NCI-H345 treated with DMSO at 0.1 percent for 48 hours (cell line): ENCODE data around the gene RIMS1.

Source experiments
- DNase-seq: peaks from one replicate; lab custom pipeline; 2025; ENCODE audit not compliant: unreplicated experiment; lab: John Stamatoyannopoulos, UW

RIMS1 gene

GRCh38 chr6:72238021-72238420 is 351.7 kb downstream of the RIMS1 start:
- no peak for DNase-seq

DNA sequence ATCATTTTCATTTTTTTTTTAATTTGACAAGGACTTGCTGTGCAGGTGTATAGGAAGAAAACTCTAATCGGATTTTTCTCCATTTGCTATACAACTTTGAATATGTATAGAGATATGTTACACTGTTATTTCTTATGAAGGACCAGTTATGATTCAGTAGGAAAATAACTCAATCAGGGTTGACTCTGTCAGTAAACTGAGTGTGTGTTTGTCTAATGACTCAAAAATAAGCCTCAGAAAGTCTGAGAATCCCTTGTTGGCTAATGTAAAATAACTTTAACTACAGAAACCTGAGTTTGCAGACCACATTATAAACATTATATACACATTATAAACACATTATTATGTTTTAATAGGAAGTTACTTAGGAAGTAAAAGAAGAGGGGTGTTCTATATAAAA is 352.6 kb downstream of the RIMS1 start:
- DNase-seq: no peak

- no peak for DNase-seq
These were observed 359.2 kb downstream of the RIMS1 start for GRCh38 chr6:72245565-72245964.

- no peak for DNase-seq
These were observed 360.6 kb downstream of the RIMS1 start for GRCh38 chr6:72246926-72247325.

DNA sequence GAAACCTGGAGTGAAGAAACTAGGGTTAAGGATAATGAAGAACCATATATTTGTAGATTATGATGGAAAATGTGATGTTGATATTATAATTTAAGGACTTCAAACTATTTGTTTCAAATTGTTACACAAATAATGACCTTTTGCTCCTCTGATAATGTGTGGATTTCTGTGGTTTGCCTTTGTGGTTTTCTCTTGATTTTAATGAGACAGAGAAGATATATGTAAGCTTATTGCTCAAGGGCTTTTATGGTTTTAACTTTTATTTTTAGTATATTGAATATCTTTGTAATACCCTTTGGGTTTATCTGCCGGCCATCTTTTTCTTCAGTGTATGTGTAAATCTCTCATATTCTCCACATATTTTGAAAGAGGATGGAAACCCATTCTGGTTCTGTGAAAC is 362.3 kb downstream of the RIMS1 start:
- DNase-seq: no peak

DNA sequence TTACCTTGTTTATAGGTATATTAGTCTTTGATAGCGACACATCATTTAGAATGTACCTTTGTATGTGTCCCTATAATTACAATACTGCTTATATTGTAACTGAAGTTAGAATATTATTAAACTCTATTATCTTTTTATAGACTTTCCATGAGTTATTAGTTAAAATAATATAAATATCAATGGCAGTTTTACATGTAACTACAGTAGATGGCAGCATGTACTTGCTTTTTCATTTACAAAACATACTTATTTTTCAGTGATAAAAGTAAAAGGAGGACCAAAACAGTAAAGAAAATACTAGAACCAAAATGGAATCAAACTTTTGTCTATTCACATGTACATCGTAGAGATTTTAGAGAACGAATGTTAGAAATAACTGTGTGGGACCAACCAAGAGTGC is 364.3 kb downstream of the RIMS1 start:
- DNase-seq: no peak

DNA sequence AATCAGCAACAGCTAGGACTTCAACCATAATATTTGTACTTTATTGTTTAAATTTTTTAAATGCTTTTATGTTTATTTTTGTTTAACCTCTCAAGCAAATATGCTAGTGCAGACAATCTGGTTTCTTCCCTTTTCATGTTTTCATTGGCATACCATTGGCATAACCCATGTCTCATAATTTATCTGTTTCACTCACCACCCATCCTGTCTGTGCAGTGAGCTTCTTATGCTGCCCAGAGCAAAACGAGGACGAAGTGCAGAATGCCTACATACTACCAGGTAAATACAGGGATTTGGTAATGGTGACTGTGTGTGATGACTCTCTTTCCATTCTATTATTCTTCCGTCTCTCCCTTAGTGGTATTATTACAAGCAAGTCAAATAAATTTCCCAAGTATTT is 374.1 kb downstream of the RIMS1 start:
- DNase-seq: no peak

DNA sequence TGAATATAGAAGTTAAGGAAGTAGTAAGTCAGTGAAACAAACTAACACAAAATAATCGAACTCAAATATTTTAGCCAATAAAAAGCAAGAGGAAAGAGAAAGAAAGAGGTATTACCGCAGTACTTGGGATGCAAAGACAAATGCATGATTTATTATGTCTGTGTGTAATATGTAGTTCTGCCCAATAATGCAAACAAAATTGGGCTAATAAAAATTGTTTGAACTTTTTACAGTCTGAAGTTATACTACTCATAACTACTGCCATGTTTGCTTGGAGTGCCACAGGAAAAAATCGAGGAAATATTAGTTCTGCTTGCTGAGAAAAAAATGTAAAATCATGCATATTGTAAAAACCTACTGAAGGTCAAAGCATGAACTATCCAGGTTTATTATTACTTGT is 375.2 kb downstream of the RIMS1 start:
- DNase-seq: no peak

DNA sequence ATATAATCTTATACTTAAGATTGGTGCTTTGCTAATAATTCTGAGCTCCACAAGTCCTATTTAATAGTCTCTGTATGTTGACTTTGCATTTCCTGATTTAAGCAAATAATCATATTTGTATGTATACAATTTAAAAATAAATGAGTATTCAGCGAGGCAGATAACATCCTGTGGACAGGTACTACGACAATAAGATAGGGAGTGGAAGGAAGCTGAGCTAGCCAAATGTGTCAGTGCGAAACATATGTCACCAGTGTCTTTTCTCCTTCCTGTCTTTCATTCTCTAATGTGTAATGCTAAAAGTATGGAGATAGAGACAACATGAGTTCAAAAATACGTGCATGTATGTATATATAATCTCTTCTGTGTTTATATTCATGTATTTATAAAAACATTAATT is 375.9 kb downstream of the RIMS1 start:
- DNase-seq: no peak

DNA sequence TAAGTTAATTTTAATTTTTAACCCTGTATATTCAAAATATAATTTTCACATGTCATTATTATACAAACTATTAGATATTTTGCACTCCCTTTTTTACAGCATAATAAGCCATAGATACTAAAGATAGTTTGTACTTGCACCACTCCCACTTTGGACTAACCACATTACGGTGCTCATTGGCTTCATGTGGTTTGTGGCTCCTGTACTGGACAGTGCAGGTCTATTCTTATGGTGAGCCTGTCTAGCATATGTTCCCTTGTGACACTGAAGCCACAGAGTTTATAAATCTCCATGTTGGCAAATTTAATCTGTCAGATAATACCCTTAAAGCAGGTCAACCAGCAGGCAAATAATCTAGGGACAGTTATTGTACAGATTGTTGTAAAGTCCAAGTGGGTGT is 381.1 kb downstream of the RIMS1 start:
- no peak for DNase-seq

- no peak for DNase-seq
These were observed 385.2 kb downstream of the RIMS1 start for GRCh38 chr6:72271531-72271930.

DNA sequence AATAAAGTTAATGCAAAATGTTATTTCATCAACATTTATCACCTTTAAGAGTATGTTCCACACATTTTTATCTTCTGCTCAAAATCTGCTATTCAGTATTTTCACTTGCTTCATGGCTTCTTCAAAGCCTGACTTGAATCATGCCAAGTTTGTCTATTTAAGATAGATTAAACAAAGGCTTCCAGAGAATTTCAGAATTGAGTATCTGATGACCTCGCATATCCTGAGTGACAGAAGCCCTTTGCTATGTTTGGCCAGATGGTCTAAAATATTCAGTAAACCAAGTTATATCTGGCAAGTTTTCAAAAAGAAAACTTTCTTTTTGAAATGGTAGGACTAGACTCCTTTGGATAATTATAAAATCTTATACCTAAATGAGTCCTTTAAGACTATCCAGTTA is 386.6 kb downstream of the RIMS1 start:
- DNase-seq: no peak

GRCh38 chr6:72275888-72276287 is 389.5 kb downstream of the RIMS1 start:
- DNase-seq: no peak

- no peak for DNase-seq
These were observed 395.9 kb downstream of the RIMS1 start for GRCh38 chr6:72282201-72282600.

GRCh38 chr6:72283571-72283970 is 397.2 kb downstream of the RIMS1 start:
- DNase-seq: no peak

- no peak for DNase-seq
These were observed 400.6 kb downstream of the RIMS1 start for GRCh38 chr6:72286911-72287311.

- no peak for DNase-seq
These were observed 401.5 kb downstream of the RIMS1 start for GRCh38 chr6:72287801-72288200.

- DNase-seq: no peak
These were observed 402.2 kb downstream of the RIMS1 start for GRCh38 chr6:72288592-72288991.

DNA sequence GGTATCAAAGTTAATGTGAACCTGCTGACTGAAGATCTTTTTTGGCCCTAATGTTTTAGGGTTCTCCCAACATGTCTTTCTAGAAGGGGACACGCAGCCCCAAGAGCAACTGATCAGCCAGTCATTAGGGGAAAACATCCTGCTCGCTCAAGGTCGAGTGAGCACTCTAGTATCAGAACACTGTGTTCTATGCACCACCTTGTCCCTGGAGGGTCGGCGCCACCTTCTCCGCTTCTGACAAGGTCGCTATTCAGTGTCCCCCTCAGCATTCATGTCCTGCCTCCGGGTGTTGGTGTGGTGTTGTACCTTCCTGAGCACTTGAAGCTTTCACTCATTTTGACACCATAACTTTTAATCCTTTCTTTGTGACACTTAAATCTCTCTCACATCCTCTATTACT is 404.3 kb downstream of the RIMS1 start:
- no peak for DNase-seq

DNA sequence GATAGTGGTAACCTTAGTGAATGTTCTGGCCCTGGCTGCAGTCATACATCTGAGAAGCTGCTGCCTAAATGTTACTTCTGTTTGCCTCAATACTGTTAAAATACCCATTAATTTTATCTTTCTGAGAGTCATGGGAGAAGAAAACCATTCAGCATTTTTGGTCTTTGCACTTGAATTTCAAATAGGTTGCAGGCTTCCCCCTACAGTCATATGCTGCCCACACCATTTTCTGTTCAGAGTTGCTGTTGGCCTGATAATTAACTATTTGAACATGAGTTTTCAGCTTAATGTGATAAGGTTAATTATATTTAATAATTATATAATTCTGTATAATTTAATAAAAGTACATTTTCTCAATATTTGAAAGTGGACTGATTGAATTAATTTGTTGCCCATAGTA is 410.0 kb downstream of the RIMS1 start:
- DNase-seq: no peak

DNA sequence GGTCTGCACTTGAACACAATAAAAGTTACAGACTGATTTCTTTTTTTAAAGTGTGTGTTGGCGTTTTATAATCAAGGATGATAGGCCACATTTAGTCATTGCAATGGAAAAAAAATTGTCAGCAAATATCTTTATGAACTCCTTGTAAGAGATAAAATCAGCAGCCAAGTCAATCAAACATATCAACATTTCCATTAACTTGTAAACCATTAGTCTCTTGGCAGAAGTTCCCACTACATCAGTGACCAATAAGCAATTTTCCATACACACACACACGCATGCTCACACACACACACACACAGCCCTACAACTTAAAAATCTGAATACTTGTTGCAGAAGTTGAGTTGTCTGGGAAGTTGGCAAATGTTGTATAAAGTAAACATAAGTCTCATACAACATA is 419.6 kb downstream of the RIMS1 start:
- DNase-seq: no peak

DNA sequence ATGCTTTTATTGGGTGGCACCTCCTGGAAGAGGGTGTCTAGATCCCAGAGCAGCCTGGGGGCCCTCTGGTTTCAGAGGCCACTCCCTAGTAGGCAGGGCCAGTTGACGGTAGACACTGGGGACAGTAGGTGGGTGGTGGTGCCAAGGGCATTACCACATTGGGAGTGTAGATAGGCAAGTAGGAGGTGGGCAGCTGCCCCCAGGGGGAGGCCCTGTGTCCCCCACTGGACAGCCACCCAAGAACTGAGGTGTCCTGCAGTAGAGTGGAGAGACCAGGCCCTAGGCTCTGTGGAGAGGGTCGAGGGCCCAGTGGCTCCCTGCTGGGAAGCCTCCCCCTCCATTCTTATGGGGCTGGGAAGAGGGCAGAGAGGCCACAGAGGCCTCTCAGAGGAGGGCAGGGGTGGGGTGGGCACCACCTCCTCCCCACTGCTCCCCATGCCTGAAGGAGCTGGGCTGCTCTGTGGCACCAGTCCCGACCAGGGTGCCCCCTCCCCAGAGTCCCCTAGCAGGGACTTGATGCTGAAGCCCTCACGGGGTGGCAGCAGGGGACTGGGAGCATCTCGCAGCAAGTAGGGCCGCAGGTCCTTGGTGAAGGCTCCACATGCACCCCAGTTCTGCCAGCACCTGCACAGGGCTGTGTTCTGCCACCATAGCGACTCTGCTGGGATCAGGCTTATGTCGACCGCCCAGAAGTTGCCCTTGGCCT is 430.5 kb downstream of the RIMS1 start:
- DNase-seq: no peak

DNA sequence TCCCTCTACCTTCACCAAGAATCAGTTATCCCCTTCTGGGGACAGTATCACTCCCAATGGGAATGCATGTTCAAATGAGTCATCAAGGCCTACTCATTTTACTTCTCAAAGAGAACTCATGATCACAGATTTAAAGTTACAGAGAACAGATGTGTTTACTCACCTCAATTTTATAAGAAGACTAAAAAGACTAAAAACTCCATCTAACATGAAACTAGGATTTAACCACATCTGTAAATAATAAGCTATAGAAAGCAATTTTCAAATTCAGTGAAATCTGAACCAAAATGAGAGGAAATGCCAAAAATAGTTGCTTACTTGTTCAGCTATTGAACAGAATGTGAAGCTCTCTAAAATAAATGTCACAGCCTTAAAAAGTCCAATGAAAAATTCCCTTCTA is 435.4 kb downstream of the RIMS1 start:
- no peak for DNase-seq

DNA sequence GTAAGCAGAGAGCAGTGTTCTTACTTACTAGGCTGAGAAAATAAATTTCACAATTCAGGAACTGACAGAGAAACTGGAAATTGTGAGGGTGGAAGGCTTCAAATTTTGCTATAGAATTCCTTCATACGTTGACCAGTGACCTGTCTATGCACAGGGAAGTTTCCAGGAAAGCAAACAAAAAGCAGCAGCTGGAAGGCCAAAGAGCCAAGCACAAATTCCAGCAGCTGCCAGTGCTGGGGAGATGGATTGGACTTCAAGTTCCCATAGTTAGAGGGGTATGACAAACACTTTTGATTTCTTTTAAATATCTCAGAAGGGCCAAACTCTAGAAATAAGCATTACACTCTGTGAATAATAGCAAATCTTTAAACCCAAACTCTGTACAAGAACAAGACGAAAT is 436.4 kb downstream of the RIMS1 start:
- DNase-seq: no peak
